WTC11 (cell line): Measurements from ENCODE around the gene MBOAT2. TPM values are rescaled to one million over a fixed set of nuclear protein-coding genes. Genes with fewer than 3 reads are reported as not detected.

Experiments used
- ATAC-seq: fragments of 200-7000 bp; cut with Tn5 transposase; 2 replicates; pipeline ENCODE4 v1.10.0; 2021; ENCODE audit warnings: mild to moderate bottlenecking, moderate library complexity
- CTCF ChIA-PET: fragments of 300-600 bp; sonication (Branson Sonifier 250); formaldehyde crosslinking; loops from one replicate; lab custom pipeline; 2021; ENCODE audit warnings: antibody characterized with exemption; lab: Charles Lee
- POLR2A ChIA-PET: fragments of 350-600 bp; sonication (Branson Sonifier 250); formaldehyde crosslinking; loops from one replicate; lab custom pipeline; 2021; ENCODE audit warnings: antibody characterized with exemption; lab: Charles Lee
- DNase-seq: peaks from one replicate; pipeline ENCODE4 v3.0.0; 2021; ENCODE audit warnings: low spot score
- H3K27ac Mint-ChIP-seq: 2 replicates; pipeline ENCODE4 v1.8.0; 2021; ENCODE audit warnings: mixed read lengths
- H3K27me3 Mint-ChIP-seq: 2 replicates; pipeline ENCODE4 v1.8.0; 2021; ENCODE audit warnings: low read depth, mild to moderate bottlenecking, moderate library complexity, mixed read lengths
- H3K36me3 Mint-ChIP-seq: 2 replicates; pipeline ENCODE4 v1.8.0; 2021; ENCODE audit warnings: mixed read lengths
- H3K4me1 Mint-ChIP-seq: 2 replicates; pipeline ENCODE4 v1.8.0; 2022; ENCODE audit warnings: mixed read lengths
- H3K4me3 Mint-ChIP-seq: 2 replicates; pipeline ENCODE4 v1.8.0; 2021; ENCODE audit warnings: mild to moderate bottlenecking, moderate library complexity, mixed read lengths
- H3K9me3 Mint-ChIP-seq: 2 replicates; pipeline ENCODE4 v1.8.0; 2021; ENCODE audit warnings: mixed read lengths
- CREM ChIP-seq: sonication (generic); formaldehyde crosslinking; IDR thresholded peaks from 2 replicates; pipeline ENCODE4 v1.8.1; 2022; ENCODE audit warnings: mild to moderate bottlenecking, missing genetic modification reagents, moderate library complexity
- FOXJ3 ChIP-seq: sonication (generic); formaldehyde crosslinking; IDR thresholded peaks from 2 replicates; pipeline ENCODE4 v1.9.0; 2021; ENCODE audit warnings: missing genetic modification reagents, mild to moderate bottlenecking, borderline replicate concordance
- GTF2I ChIP-seq: fragments of 250-450 bp; sonication (Bioruptor Pico); conservative IDR thresholded peaks from 2 replicates; pipeline ENCODE4 v1.4.0; 2021; ENCODE audit warnings: mild to moderate bottlenecking
- JAZF1 ChIP-seq: fragments of 250-450 bp; sonication (Bioruptor Pico); IDR thresholded peaks from 2 replicates; pipeline ENCODE4 v1.9.0; 2021; ENCODE audit warnings: moderate library complexity, mild to moderate bottlenecking, inconsistent platforms
- KAT7 ChIP-seq: sonication (generic); formaldehyde crosslinking; IDR thresholded peaks from 2 replicates; pipeline ENCODE4 v1.8.1; 2023; ENCODE audit warnings: missing genetic modification reagents, mild to moderate bottlenecking, borderline replicate concordance
- NFATC4 ChIP-seq: fragments of 250-450 bp; sonication (Bioruptor Pico); IDR thresholded peaks from 2 replicates; pipeline ENCODE4 v1.9.0; 2021; ENCODE audit warnings: mild to moderate bottlenecking
- NFYB ChIP-seq: sonication (generic); formaldehyde crosslinking; conservative IDR thresholded peaks from 2 replicates; pipeline ENCODE4 v1.8.0; 2022; ENCODE audit warnings: low read depth, missing genetic modification reagents
- NR2C2 ChIP-seq: sonication (generic); formaldehyde crosslinking; IDR thresholded peaks from 2 replicates; pipeline ENCODE4 v1.8.0; 2022; ENCODE audit warnings: mild to moderate bottlenecking, missing genetic modification reagents
- OVOL2 ChIP-seq: fragments of 250-450 bp; sonication (Bioruptor Pico); IDR thresholded peaks from 2 replicates; pipeline ENCODE4 v1.9.0; 2021; ENCODE audit warnings: mild to moderate bottlenecking, borderline replicate concordance
- PRRX2 ChIP-seq: fragments of 250-450 bp; sonication (Bioruptor Pico); IDR thresholded peaks from 2 replicates; pipeline ENCODE4 v1.8.0; 2021; ENCODE audit warnings: mild to moderate bottlenecking
- RORB ChIP-seq: fragments of 250-450 bp; sonication (Bioruptor Pico); IDR thresholded peaks from 2 replicates; pipeline ENCODE4 v1.9.0; 2021; ENCODE audit warnings: mild to moderate bottlenecking
- SMAD3 ChIP-seq: sonication (generic); formaldehyde crosslinking; IDR thresholded peaks from 2 replicates; pipeline ENCODE4 v1.8.0; 2022; ENCODE audit warnings: missing genetic modification reagents, mild to moderate bottlenecking, borderline replicate concordance
- TEAD4 ChIP-seq: sonication (generic); formaldehyde crosslinking; IDR thresholded peaks from 2 replicates; pipeline ENCODE4 v1.8.0; 2022; ENCODE audit warnings: mild to moderate bottlenecking, missing genetic modification reagents
- ZNF138 ChIP-seq: sonication (generic); formaldehyde crosslinking; conservative IDR thresholded peaks from 2 replicates; pipeline ENCODE4 v1.8.1; 2022; ENCODE audit warnings: mild to moderate bottlenecking, moderate library complexity, missing genetic modification reagents
- ZNF219 ChIP-seq: sonication (generic); formaldehyde crosslinking; IDR thresholded peaks from 2 replicates; pipeline ENCODE4 v1.8.0; 2023; ENCODE audit warnings: missing genetic modification reagents, mild to moderate bottlenecking, borderline replicate concordance
- ZNF396 ChIP-seq: fragments of 250-450 bp; sonication (Bioruptor Pico); IDR thresholded peaks from 2 replicates; pipeline ENCODE4 v1.8.0; 2021; ENCODE audit warnings: mild to moderate bottlenecking, moderate library complexity, borderline replicate concordance
- total RNA-seq: library from RNA; stranded (reverse); gene quantifications from 3 replicates; pipeline ENCODE4 v1.2.3, GENCODE V29; 2021
- TF ChIP-seq, protein P1 (sequence below): fragments of 250-450 bp; sonication (Bioruptor Pico); conservative IDR thresholded peaks from 2 replicates; pipeline ENCODE4 v1.9.0; 2021; ENCODE audit warnings: mild to moderate bottlenecking
- TF ChIP-seq, protein P2 (sequence below): sonication (generic); formaldehyde crosslinking; IDR thresholded peaks from 2 replicates; pipeline ENCODE4 v1.8.1; 2023; ENCODE audit warnings: mild to moderate bottlenecking, missing genetic modification reagents, moderate library complexity
- TF ChIP-seq, protein P3 (sequence below): sonication (generic); formaldehyde crosslinking; IDR thresholded peaks from 2 replicates; pipeline ENCODE4 v1.8.0; 2022; ENCODE audit warnings: missing genetic modification reagents
- TF ChIP-seq, protein P4 (sequence below): sonication (generic); formaldehyde crosslinking; IDR thresholded peaks from 2 replicates; pipeline ENCODE4 v1.8.1; 2022; ENCODE audit warnings: low read depth, missing genetic modification reagents, borderline replicate concordance
- TF ChIP-seq, protein P5 (sequence below): sonication (generic); formaldehyde crosslinking; IDR thresholded peaks from 2 replicates; pipeline ENCODE4 v1.8.0; 2023; ENCODE audit warnings: missing genetic modification reagents

MBOAT2 gene
- total RNA-seq, 1 experiment from 2014 or later = 24.7 TPM

DNA sequence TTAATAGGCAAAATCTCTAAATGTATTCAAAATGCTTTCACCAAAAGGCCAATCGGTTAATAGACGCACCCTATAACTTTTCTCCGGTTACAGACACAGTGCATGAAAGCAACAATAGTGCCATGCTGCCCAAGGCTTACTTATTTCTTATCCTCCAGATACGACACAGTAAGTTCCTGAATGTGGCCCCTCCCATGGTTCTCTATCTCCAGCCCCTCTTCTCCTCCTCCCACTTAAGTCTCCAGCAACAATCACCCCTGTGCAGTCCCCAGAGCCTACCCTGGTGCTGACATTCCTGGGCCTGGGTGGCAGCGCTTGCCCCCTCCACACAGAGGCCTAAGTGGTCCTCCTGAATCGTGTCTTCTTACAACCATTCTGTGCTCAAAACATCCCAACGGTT lies 169.6 kb downstream of the MBOAT2 start:
- Mint-ChIP-seq H3K4me1 (peaks cover 20% of the 10 kb centered on the region), H3K27me3 (no peaks in the 10 kb centered on the region), H3K4me3 (no peak overlapping the region), H3K36me3 (no peaks in the 10 kb centered on the region), H3K9me3 (no peaks in the 10 kb centered on the region), H3K27ac (no peak overlapping the region)
- DNase-seq (no peak), ATAC-seq (no peak)
- ChIA-PET POLR2A (no interaction called here), CTCF (interaction anchor here (0.9 kb wide), 1 partner anchor 277 kb away, joined by 3 read pairs; no protein-coding TSS in a partner anchor)
- TF ChIP-seq, protein P1, sequence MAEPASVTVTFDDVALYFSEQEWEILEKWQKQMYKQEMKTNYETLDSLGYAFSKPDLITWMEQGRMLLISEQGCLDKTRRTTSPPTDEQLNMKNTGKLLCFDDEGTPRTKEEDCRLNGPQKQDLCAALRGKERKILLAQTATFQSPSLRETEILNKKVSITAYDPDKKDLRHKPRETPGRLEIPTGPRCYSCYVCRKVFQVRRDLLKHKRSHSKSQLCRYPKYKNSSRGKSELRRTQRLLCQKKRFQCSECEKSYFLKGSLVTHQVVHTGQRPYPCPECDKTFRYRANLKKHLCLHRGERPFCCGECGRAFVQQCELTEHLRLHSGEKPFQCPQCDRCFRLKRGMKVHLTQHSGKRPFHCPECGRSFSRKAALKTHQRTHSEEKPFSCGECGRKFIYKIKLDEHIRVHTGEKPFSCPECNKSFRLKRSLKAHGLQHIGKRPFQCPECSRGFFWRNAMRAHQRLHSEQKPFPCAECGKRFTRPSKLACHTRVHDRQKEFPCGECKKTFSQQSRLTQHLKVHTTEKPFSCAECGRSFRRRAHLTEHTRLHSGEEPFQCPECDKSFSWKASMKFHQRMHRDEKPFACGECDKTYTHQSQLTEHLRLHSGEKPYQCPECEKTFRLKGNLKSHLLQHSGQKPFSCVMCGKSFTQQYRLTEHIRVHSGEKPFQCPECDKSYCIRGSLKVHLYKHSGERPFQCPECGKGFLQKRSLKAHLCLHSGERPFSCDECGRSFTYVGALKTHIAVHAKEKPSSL (CRISPR knock-in tag) = no peak
- TF ChIP-seq PRRX2 (no peak), SMAD3 (CRISPR knock-in tag) (no peak), FOXJ3 (CRISPR knock-in tag) (no peak), TEAD4 (CRISPR knock-in tag) (no peak), CREM (CRISPR knock-in tag) (no peak), ZNF219 (no peak), RORB (CRISPR knock-in tag) (no peak), ZNF138 (CRISPR knock-in tag) (no peak), JAZF1 (CRISPR knock-in tag) (no peak)
- TF ChIP-seq, protein P2, sequence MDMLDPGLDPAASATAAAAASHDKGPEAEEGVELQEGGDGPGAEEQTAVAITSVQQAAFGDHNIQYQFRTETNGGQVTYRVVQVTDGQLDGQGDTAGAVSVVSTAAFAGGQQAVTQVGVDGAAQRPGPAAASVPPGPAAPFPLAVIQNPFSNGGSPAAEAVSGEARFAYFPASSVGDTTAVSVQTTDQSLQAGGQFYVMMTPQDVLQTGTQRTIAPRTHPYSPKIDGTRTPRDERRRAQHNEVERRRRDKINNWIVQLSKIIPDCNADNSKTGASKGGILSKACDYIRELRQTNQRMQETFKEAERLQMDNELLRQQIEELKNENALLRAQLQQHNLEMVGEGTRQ (CRISPR knock-in tag) = no peak

DNA sequence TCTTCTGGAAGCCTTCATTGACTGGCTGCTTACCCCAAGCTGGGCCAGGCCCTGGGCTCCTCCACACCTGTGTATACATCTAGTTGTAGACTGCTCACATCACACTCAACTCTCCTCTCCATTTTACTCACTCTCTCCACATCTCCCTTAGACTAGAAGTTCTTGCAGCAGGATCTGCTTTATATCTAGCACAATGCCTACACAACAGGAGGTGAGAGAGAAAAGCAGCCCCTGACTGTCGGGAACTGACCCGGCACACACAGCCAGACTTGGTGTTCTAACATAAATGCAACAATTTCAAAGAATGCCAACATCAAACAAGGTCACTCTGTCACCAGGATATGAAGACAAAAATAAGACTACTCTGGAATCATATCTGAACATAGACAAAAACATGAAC lies 172.0 kb downstream of the MBOAT2 start:
- Mint-ChIP-seq H3K36me3 (no peaks in the 10 kb centered on the region), H3K4me1 (peaks cover 15% of the 10 kb centered on the region), H3K27ac (no peak overlapping the region), H3K9me3 (no peaks in the 10 kb centered on the region), H3K27me3 (no peaks in the 10 kb centered on the region), H3K4me3 (no peak overlapping the region)
- ChIA-PET POLR2A (no interaction called here), CTCF (interaction anchor here (1.0 kb wide), 1 partner anchor 280 kb away, joined by 3 read pairs; no protein-coding TSS in a partner anchor)
- peak; percentile 18; the same call in 1 of the 2 replicates for ATAC-seq
- no peak for DNase-seq
- no peak for TF ChIP-seq KAT7 (CRISPR knock-in tag)
- no peak for TF ChIP-seq GTF2I (CRISPR knock-in tag)
- TF ChIP-seq, protein P3, sequence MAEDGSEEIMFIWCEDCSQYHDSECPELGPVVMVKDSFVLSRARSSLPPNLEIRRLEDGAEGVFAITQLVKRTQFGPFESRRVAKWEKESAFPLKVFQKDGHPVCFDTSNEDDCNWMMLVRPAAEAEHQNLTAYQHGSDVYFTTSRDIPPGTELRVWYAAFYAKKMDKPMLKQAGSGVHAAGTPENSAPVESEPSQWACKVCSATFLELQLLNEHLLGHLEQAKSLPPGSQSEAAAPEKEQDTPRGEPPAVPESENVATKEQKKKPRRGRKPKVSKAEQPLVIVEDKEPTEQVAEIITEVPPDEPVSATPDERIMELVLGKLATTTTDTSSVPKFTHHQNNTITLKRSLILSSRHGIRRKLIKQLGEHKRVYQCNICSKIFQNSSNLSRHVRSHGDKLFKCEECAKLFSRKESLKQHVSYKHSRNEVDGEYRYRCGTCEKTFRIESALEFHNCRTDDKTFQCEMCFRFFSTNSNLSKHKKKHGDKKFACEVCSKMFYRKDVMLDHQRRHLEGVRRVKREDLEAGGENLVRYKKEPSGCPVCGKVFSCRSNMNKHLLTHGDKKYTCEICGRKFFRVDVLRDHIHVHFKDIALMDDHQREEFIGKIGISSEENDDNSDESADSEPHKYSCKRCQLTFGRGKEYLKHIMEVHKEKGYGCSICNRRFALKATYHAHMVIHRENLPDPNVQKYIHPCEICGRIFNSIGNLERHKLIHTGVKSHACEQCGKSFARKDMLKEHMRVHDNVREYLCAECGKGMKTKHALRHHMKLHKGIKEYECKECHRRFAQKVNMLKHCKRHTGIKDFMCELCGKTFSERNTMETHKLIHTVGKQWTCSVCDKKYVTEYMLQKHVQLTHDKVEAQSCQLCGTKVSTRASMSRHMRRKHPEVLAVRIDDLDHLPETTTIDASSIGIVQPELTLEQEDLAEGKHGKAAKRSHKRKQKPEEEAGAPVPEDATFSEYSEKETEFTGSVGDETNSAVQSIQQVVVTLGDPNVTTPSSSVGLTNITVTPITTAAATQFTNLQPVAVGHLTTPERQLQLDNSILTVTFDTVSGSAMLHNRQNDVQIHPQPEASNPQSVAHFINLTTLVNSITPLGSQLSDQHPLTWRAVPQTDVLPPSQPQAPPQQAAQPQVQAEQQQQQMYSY = no peak
- no peak for TF ChIP-seq SMAD3 (CRISPR knock-in tag)
- TF ChIP-seq, protein P4, sequence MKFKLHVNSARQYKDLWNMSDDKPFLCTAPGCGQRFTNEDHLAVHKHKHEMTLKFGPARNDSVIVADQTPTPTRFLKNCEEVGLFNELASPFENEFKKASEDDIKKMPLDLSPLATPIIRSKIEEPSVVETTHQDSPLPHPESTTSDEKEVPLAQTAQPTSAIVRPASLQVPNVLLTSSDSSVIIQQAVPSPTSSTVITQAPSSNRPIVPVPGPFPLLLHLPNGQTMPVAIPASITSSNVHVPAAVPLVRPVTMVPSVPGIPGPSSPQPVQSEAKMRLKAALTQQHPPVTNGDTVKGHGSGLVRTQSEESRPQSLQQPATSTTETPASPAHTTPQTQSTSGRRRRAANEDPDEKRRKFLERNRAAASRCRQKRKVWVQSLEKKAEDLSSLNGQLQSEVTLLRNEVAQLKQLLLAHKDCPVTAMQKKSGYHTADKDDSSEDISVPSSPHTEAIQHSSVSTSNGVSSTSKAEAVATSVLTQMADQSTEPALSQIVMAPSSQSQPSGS = no peak
- TF ChIP-seq, protein P5, sequence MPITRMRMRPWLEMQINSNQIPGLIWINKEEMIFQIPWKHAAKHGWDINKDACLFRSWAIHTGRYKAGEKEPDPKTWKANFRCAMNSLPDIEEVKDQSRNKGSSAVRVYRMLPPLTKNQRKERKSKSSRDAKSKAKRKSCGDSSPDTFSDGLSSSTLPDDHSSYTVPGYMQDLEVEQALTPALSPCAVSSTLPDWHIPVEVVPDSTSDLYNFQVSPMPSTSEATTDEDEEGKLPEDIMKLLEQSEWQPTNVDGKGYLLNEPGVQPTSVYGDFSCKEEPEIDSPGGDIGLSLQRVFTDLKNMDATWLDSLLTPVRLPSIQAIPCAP (CRISPR knock-in tag) = no peak
- TF ChIP-seq NR2C2 (CRISPR knock-in tag) = no peak
- TF ChIP-seq ZNF396 (CRISPR knock-in tag) = no peak
- TF ChIP-seq, protein P2 (CRISPR knock-in tag) = no peak
- no peak for TF ChIP-seq NFATC4 (CRISPR knock-in tag)
- no peak for TF ChIP-seq OVOL2 (CRISPR knock-in tag)
- TF ChIP-seq NFYB = no peak
